HG03354 (cell line): ENCODE data around the gene VMA21.
A peak's percentile ranks its signal among the peaks of the same experiment; 100 is the strongest.

Experiments used
- ATAC-seq: cut with Tn5 transposase; IDR thresholded peaks from one replicate; pipeline ENCODE4 v1.9.1; 2021; ENCODE audit warnings: mild to moderate bottlenecking; ENCODE audit not compliant: unreplicated experiment, poor library complexity, severe bottlenecking

Gene VMA21

GRCh38 chrX:151396825-151397740, at the start of gene VMA21:
Gene VMA21 (plus strand): TSS chrX:151397206. CDS start chrX:151397309, 103 bp downstream.
- ATAC-seq: peak; percentile 80

- no peak for ATAC-seq
Measured at GRCh38 chrX:151359341-151359740, 37.7 kb upstream of the VMA21 start.

- ATAC-seq: peak; percentile 80
Measured at GRCh38 chrX:151359931-151360871, 36.8 kb upstream of the VMA21 start.

- ATAC-seq: no peak
Measured at GRCh38 chrX:151363316-151363715, 33.7 kb upstream of the VMA21 start.

- ATAC-seq: no peak
Measured at GRCh38 chrX:151365579-151365978, 31.4 kb upstream of the VMA21 start.

GRCh38 chrX:151370906-151371305, 26.1 kb upstream of the VMA21 start:
- ATAC-seq: peak; percentile 55

- no peak for ATAC-seq
Measured at GRCh38 chrX:151384807-151385206, 12.2 kb upstream of the VMA21 start.

- ATAC-seq: no peak
Measured at GRCh38 chrX:151386838-151387459, 10.1 kb upstream of the VMA21 start.

GRCh38 chrX:151391722-151392121, 5.3 kb upstream of the VMA21 start:
- no peak for ATAC-seq

- ATAC-seq: peak; percentile 42
Measured at GRCh38 chrX:151393514-151393913, 3.5 kb upstream of the VMA21 start.

- peak; percentile 31 for ATAC-seq
Measured at GRCh38 chrX:151396042-151396824, 773 bp upstream of the VMA21 start.

- peak; percentile 10 for ATAC-seq
Measured at GRCh38 chrX:151397741-151398070, 700 bp downstream of the VMA21 start.

GRCh38 chrX:151398346-151398745, 1.3 kb downstream of the VMA21 start:
- no peak for ATAC-seq

GRCh38 chrX:151402719-151403390, 5.8 kb downstream of the VMA21 start:
- no peak for ATAC-seq

GRCh38 chrX:151416579-151416978, 19.6 kb downstream of the VMA21 start:
- no peak for ATAC-seq

- no peak for ATAC-seq
Measured at GRCh38 chrX:151419782-151420181, 22.8 kb downstream of the VMA21 start.

- no peak for ATAC-seq
Measured at GRCh38 chrX:151424505-151424904, 27.5 kb downstream of the VMA21 start.

- no peak for ATAC-seq
Measured at GRCh38 chrX:151448509-151448908, 51.5 kb downstream of the VMA21 start.

GRCh38 chrX:151458824-151459223, 61.8 kb downstream of the VMA21 start:
- no peak for ATAC-seq
